Stimulated activated CD8-positive, alpha-beta memory T cell treated with anti-CD3 and anti-CD28 coated beads, Interleukin-7, amount 100 ng/mL, for 48 hours (primary cell): ENCODE measurements around the gene AKAP10.
"Not testable (repeated sequence)": the region's sequence is repeated elsewhere in the genome, so short reads cannot be mapped to it uniquely, and the experiment has no call there.

Source experiments
- DNase-seq, 2 donors: peaks; one replicate each; pipeline ENCODE4 v3.0.0-alpha.2; 2020; ENCODE audit warnings: low read depth in 1 of 2; ENCODE audit errors: extremely low read depth in 1 of 2

AKAP10 gene

GRCh38 chr17:19979917-19980770, 2.5 kb upstream of the AKAP10 start:
- DNase-seq: no peak

GRCh38 chr17:19978805-19979211, 1.2 kb upstream of the AKAP10 start:
- DNase-seq: no peak

GRCh38 chr17:19978209-19978802, 678 bp upstream of the AKAP10 start:
- no peak for DNase-seq

- DNase-seq: no peak
These were observed 2.0 kb downstream of the AKAP10 start for GRCh38 chr17:19975601-19976000.

- DNase-seq: no peak
These were observed 4.5 kb downstream of the AKAP10 start for GRCh38 chr17:19973156-19973555.

- not testable (repeated sequence) for DNase-seq
These were observed 14.7 kb downstream of the AKAP10 start for GRCh38 chr17:19962954-19963353.

GRCh38 chr17:19958023-19958422, 19.6 kb downstream of the AKAP10 start:
- DNase-seq: no peak

- DNase-seq: no peak
These were observed 22.5 kb downstream of the AKAP10 start for GRCh38 chr17:19955099-19955498.

- not testable (repeated sequence) for DNase-seq
These were observed 26.2 kb downstream of the AKAP10 start for GRCh38 chr17:19951411-19951810.

- not testable (repeated sequence) for DNase-seq
These were observed 26.9 kb downstream of the AKAP10 start for GRCh38 chr17:19950624-19951195.

GRCh38 chr17:19948116-19948943, 29.3 kb downstream of the AKAP10 start:
- DNase-seq: no peak

GRCh38 chr17:19946921-19947320, 30.7 kb downstream of the AKAP10 start:
- DNase-seq: no peak

GRCh38 chr17:19945009-19945626, 32.5 kb downstream of the AKAP10 start:
- no peak for DNase-seq

GRCh38 chr17:19943599-19943998, 34.0 kb downstream of the AKAP10 start:
- no peak for DNase-seq

GRCh38 chr17:19943026-19943425, 34.6 kb downstream of the AKAP10 start:
- no peak for DNase-seq

GRCh38 chr17:19940722-19941464, 36.7 kb downstream of the AKAP10 start:
- no peak for DNase-seq

- DNase-seq: no peak
These were observed 37.5 kb downstream of the AKAP10 start for GRCh38 chr17:19939993-19940721.

- no peak for DNase-seq
These were observed 38.9 kb downstream of the AKAP10 start for GRCh38 chr17:19938736-19939135.

- DNase-seq: no peak
These were observed 40.1 kb downstream of the AKAP10 start for GRCh38 chr17:19937522-19937921.
